Stimulated activated CD4-positive, alpha-beta T cell treated with anti-CD3 and anti-CD28 coated beads, Interleukin-1b, Interleukin-23, amount 100 ng/mL, for 24 hours (primary cell): ENCODE results near the gene SPX.

Experiments used
- DNase-seq, 4 experiments: peaks; one replicate each; pipeline ENCODE4 v3.0.0-alpha.2; 2020; ENCODE audit warnings: low read depth in 4 of 4, low spot score in 1 of 4

Gene SPX

DNA sequence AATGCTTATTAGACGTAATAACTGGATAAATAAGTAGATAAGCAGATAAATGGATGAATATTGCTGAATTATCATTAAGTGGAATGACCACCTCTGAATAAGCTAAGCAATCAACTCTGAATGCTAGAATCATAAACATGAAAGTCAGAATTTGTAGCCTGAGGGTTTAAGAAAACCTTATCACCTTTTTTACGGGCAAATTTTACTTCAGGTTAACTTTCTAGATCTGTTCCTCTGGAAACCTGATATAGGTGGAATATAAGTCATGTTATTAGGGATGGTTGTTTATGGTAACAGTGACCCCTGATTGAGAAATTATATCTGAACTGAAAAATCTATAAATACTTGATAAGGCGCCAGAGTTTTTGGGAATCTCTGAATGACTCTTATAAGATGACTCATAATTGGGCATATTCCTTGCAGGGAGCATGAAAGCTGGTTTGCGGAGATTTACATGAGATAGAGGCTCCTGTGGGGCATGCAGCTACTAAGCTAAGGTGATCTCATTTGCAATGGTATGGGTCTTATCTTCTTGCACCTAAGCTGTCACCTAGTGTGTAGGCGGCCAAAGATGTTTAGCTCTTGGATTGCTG, 12.1 kb downstream of the SPX start:
- no peak for DNase-seq

DNA sequence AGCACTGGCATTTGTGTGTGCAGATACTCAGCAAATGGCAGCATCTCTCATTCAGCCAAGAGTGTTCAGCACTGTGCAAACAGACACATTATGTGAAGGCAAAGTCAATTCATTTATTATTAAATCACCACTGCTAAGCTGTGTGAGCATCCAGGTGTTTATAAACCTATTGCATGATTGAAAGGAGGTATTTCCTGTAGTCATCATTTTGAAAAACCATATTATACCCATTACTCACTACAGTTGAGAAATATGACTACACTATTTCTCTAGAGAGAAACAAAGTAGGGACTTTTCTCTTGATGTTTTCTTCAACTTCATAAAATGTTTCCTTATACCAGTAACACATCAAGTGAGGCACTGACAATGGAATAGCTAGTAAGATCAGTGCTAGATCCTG, 13.7 kb downstream of the SPX start:
- DNase-seq, result no peak

DNA sequence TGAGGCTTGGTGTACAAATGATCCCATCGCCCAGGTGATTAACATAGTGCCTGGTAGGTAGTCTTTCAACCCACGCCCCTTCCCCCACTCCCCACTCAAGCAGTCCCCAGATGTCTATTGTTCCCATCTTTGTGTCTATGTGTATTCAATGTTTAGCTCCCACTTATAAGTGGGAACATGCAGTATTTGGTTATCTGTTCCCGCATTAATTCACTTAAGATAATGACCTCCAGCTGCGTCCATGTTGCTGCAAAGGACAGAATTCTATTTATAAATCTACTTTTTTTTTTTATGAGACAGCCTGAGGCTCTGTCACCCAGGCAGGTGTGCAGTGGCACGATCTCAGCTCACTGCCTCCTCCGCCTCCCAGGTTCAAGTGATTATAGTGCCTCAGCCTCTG, 15.7 kb downstream of the SPX start:
- no peak for DNase-seq

DNA sequence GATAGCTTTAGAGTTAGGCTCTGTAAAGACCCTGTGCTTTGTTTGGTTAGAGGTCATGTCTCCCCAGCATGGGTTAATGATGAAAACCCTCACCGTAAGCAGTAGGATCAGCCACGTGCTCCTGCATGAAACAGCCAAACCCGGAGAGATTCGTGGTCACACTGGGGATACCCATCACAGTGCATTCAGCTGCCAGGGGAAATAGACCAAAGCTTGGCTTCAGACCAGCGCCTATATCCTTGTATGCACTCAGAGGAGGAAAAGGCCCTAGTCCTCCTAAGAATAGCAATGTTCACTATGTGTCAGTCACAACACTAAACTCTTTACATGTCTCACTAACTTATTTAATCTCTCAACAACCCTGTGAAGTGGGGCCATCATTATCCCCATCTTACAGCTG, 16.3 kb downstream of the SPX start:
- no peak for DNase-seq

DNA sequence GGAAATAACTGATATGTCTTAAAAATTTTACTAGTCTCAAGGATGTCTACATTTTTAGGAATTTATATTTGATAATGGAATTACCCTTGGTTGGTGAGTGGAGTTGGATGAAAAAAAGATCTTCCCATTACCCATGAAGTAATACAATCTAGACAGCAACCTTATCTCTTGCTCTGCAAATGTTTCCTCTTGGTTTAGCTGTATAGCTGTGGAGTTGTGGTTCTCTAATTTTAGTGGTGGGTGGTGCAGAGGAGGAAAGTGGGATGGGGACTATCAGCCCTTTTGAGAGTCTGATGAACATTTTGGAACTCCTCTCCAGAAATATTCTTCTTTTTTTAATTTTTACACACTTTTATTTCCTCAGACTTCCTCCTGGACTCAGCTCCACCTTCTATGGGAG, 17.1 kb downstream of the SPX start:
- DNase-seq, result no peak

DNA sequence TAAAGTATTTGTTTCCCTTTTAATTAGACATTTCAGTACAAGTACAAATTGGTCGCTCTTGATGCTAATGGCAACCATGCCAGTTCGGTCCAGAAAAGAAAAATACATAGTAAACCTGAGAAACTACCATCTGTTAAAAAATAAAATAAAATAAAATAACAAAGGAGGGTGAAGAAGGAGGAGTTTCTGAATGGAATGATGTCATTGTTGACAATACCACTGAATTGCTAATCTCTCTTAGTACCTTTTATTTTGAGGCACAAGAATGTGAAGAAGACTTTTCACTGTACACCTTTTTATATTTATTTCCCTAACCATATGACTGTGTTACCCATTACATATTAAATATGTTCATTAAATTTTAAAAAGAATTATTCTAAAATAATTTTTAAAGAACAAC, 19.5 kb downstream of the SPX start:
- DNase-seq, result no peak

DNA sequence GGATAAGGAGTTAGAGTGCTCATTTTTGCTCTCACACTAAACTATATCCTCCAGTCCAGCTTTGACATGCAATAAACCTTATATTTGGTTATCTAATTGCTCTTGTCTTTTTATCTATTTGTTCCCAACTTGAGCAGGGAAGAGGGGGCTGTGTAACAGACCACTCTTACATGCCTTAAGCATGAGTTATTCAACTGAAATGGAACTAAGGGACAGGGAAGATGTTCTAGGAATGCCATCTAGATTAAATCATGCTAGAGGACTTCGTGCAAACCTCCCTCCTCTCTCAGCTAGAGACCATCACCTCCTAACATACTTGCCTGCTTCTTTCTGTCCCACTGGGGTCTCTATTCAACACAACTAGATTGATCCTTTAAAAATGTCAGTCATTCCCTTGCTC, 20.6 kb downstream of the SPX start:
- no peak for DNase-seq

DNA sequence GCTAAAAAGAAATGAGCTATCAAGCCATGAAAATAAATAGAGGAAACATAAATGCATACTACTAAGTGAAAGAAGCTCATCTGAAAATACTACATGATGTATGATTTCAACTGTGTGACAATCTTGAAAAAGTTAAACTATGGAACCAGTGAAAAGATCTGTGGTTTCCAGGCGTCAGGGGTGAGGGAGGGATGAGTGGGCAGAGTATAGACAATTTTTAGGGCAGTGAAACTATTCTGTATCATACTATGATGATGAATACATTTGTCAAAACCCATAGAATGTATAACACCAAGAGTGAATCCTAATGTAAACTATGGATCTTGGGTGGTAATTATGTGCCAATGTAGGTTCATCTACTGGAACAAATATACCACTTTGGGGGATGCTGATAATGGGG, 21.3 kb downstream of the SPX start:
- no peak for DNase-seq

DNA sequence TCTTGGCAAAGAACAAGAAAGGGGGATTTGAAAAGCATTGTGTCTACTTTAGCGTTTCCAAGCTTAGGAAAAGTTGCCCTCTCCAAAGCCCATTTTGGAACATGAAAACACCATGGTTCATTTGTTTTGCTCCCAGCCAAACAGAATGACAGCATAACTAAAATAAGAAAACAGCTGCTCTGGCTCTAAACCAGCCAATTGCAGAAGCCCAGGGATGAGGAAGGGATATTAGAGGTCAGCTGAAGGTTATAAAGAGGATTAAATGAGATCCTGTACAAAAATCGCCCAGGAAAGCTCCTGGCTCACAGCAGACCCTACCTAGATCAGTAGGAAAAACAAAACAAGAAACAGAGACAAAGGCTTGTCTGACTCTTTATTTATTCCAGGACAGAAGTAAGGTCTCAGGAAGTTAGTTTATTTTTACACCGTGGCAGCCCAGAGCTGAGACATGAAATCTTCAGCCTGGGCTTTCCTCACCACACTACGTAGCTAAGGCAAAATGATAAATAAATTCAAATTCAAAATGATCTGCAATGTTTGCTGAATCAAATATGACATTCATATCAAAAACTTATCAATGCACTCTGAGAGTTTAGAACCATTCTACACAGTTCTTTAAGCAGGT, 25.9 kb downstream of the SPX start:
- no peak for DNase-seq

DNA sequence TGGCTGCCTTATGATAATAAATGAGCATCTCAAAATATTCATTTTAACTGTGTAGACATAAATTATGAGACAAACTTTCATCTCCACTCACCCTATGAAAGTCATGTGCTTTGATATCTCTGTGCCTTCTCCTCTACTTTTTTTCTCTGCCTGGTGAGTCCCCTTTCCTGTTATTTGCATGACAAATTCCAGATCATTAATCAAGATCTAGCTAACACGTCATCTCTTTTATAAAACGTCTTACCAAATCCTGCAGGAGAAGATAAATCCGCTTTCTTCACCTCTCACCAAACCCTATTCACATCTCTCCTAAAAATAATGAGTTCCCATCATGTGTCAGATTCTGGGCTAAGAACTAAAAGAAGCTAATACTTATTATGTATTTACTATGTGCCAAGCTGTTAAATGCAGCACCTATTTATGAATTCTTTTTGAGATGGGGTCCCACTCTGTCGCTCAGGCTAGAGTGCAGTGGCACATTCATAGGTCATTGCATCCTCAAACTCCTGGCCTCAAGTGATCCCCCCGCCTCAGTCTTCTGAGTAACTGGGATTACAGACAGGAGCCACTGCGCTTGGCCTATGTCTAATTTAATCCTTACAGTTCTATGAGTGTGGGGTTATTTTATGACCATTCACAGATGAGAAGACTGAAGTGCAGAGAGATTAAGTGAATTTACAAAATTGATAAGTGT, 26.7 kb downstream of the SPX start:
- no peak for DNase-seq

DNA sequence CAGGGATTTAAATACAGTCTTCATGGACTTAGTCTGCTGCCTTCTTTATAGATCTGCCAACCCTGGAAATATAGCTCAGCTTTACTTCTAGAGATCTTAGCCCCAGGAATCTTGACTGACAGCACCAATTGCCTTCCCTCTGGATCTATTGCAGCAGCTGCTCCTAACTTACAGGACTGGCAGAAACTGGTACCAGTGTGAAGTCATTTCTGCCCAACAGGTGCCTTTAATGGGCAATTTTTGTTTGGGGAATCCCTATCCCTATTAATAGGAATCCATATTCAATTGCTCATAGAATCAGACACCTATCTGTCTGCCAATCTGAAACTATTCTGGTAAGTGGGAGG, 27.2 kb downstream of the SPX start:
- DNase-seq, result no peak

DNA sequence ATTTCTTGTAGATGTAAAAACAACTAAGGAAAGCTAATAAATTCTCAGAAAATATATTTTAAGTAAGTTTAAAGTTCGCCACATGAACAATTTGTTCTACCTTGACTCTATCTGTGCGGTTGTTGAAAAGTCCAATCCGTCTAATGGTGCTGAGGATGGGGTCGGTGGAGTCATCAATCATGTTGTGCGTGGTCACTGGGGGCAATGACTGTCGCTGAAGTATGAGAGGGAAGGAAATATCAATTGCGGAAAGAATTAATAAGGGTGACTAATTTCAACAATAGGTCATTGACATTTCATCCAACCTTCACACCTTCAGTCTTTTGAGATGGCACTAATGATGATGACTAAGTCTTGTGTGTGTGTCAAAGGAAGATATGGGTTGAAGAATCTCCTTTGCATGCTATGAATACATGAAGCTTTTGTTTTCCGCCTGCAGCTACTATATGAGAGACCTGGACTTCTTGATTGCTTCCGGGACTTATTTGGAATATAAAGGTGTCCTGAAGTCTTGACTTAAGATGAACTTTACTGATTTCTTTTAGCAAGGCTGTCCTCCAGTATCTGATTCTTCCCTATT, 32.1 kb downstream of the SPX start:
- no peak for DNase-seq

DNA sequence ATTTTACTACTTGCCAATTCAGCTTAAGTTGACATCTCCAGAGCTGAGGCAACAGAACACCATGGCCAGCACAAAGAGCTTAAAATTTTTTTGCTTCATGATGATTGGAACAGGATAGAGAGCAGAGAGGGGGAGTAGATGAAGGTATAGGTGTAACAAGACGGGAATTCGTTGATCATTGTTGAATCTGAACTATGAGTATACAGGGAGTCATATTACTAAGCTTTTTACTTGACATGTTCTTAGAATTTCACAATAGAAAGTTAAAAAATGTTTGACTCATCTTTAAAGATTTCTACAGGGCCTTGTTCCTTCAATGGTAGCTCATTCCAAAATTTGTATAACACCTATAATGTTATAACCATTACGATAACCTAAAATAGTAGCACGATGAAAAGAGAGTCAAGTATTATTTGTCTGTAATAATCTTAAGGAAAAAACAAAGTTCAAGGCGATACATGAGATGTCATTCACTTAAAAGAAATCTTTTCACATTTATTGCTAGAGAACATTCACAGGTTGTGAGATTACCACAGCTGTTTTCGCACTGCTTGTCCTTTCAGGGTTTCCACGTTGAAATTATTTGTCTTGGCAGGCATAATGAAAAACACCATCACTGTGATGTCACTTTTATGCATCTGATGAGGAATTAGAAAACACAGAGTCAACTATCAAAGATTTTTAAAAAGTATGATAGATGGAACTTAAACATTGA, 33.9 kb downstream of the SPX start:
- no peak for DNase-seq

DNA sequence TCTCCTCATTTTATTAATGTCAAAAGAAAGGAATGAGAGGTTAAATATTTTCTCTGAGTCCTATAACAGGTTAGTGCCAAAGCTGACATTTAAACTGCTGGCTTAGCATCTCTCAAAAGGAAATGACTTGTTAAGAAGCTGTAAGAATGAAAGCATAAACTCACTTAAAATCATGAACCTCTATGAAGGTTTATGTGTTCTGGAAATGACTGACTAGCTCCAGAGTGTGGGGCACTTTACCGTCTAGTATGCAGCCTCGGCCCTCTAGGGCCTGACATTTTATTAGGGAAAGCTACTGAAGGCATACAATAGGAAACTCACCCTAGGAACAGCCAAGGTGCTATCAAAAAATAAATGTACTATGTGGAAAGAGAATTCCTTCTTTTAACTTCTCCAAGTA, 35.1 kb downstream of the SPX start:
- DNase-seq, result no peak

DNA sequence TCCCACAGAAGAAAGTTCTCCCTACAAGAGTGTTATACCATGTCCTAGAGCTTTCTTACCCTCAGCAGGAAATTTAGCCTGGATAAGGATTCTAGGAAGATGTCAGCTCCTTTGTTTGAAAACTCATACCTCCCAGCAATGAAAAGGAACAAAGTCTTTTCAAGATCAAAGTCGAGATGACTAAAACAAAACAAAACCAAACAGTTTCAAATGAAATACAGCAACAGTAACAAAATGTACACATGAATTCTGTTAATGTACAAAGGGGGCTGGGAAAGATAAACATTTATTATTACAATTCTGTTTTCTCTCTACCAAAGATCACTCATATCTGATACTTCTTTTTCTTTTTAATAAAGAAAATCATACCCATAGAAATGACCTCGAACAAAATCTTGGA, 36.8 kb downstream of the SPX start:
- no peak for DNase-seq

DNA sequence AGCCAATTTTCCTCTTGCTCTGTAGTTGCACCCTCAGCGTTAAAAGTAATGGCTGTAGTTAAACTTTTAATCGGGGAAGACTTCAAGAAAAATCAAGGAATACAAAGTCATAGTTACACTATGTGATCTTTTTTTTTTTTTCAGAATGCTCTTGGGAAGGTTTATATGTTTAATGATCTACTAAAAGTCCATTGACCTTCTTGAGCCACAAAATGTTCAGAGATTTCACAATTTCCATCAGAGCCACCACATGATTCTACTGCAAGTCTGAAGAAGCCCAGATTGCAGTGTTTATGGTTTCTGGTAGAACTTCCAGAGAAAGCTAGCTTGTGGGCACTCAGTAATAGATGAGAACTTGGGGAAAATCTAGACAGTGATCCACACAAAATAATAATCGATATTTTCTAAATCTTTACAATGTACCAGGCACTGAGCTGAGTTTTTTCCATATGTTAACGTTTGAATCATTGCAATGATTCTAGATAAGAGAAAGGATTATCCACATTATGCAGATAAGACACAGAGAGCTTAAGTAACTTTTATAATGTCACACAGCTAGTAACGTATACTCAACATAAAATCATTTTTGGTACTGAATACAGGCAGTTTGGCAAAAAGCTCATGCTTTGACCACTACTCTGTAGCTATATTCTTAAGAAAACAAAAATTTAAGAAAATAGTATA, 40.3 kb downstream of the SPX start:
- no peak for DNase-seq

DNA sequence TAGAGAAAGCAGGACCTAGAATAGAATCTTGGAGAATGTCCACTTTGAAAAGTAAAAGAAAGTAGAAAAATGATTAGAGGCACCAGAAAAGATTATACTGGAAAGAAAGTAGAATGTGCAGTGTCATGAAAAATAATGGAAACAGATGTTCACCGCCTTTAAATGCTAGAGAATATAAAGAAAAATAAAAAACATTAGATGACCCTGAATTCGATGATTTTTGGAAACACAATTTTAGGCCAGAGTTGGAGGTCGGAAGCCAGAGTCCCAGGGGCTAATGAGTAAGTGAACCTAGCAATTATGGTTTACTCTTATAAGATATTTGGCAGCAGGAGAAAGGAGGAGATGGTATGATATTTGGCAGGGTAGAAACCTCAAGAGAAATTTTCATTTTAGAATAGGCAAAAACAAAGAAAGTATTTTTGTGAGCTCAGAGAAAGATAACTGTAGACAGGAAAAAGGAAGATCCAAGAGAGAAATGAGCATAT, 40.9 kb downstream of the SPX start:
- DNase-seq, result no peak

DNA sequence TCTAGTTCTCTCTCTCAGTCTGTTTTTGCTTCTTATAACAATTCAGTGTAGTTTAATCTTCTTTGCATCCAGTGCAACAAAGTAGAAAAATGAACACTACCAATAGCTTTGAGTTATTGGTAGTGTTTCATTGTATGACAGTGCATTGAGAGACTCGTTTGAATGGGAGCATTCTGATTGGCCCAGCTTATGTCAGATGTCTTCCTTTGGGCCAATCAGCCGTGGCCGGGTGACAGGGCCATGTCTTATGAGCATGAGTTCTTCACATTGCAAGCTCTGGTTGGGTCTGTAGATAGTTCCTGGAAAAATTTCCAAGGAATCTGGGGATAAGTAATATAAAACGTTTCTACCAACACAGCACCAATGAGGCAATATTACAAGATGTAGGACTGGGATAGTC, 42.0 kb downstream of the SPX start:
- DNase-seq, result no peak

DNA sequence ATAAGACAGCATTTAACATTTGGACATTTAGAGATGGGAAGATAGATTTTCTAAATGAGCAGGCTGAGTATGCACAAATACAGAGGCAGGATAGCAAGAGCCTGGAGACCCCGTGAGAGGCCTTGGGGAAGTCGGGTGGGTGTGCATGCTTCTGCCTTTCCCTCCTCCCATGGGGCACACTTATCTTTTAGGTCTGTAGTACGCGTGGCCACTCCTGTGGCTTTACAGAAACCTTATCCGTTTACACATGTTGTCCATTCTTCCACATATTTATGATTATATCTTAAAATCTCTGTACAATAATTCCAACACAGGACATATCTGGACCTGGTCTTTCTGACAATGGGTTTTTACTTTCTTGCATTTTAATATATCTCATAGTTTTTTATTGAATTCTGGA, 45.0 kb downstream of the SPX start:
- no peak for DNase-seq

DNA sequence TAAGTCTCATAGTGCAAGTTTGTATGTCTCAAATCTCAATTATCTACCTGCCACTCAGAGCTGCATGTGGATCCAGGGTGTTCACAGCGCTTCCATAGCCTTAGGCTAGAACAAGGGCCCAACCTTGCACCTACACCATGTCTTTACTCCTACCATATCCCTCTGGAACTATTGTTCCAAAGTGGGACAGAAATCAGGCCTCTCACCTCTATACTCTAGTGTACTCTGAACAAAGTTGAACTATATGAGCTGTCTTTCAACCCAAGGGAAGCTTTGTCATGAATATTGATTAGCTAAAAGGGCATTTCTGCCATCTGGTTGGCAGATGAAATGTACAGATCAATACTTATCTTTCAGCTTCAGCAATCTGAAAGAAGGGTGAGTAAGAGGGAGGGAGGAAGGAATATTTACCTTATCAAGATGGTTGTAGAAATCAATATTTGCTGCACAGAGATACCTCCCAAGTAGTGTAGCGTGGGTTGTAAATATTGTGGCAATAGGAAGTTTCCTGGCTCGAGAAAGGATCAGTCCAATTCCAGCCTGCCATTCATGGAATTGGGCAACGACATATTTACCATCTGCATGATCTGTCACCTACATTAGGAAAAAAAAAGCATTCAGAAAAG, 47.8 kb downstream of the SPX start:
- no peak for DNase-seq

DNA sequence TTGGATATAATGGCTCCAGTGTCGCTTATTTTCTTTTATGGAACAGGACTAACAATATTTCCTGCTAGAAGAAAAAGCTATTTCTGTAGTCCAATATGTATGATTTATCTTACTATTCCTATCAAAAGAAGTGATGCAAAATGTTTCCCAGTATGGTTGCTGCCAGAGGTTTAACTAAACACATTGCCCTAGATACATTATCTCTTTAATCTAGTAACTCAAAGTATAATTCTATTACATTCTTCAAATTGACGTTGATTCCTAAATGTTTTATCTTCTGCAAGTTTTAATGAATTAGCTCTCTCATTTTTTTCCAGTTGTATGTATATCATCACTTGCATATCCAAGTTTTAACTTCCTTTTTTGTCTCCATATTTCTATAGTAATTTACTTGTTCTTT, 50.3 kb downstream of the SPX start:
- DNase-seq, result no peak
